H1 (cell line): Measurements from ENCODE around the gene BCAR3. TPM values are rescaled to one million over a fixed set of nuclear protein-coding genes. Genes with fewer than 3 reads are reported as not detected.

Experiments used
- CHD2 ChIP-seq: IDR thresholded peaks from 2 replicates; pipeline ENCODE4 v1.6.1; 2012; ENCODE audit warnings: low read length, improper control_type of control experiment
- E2F6 ChIP-seq: IDR thresholded peaks from 2 replicates; pipeline ENCODE4 v1.6.1; 2012; ENCODE audit warnings: inconsistent platforms
- KDM4A ChIP-seq: IDR thresholded peaks from one replicate; pipeline ENCODE4 v1.7.1; 2012; ENCODE audit warnings: low read depth, mild to moderate bottlenecking, moderate library complexity, low read length, inconsistent platforms; ENCODE audit not compliant: severe bottlenecking
- SAP30 ChIP-seq: fragments of 300-600 bp; sonication (generic); IDR thresholded peaks from 2 replicates; pipeline ENCODE4 v1.7.1; 2012; ENCODE audit warnings: low read length, moderate library complexity, mild to moderate bottlenecking, inconsistent platforms; ENCODE audit not compliant: insufficient read depth, insufficient replicate concordance
- SIX5 ChIP-seq: IDR thresholded peaks from 2 replicates; pipeline ENCODE4 v1.6.1; 2011; ENCODE audit warnings: mild to moderate bottlenecking, low read depth, low read length
- polyA plus RNA-seq, 7 experiments: library from polyadenylated mRNA; depleted of rRNA in 3 of 7; stranded (reverse) in 5 of 7; unstranded in 2 of 7; fragments of >200 nt in 5 of 7; fragments of 200-250 nt in 2 of 7; gene quantifications; 1 replicate in 5 of 7; 2 replicates in 1 of 7; 4 replicates in 1 of 7; pipeline versions ENCODE4 v1.2.1 to v1.2.3, GENCODE V29; 2011 to 2013; ENCODE audit warnings: missing spikeins in 2 of 7, mixed read lengths in 2 of 7
- total RNA-seq: library from RNA; stranded (reverse); fragmentation: NEBNext Ultra II Directional; extraction: Animal tissue kit (Norgen Biotek cat#: 25700); gene quantifications from 2 replicates; pipeline ENCODE4 v1.2.1, GENCODE V29; 2021
- TF ChIP-seq, protein P1 (sequence below): fragments of 300-600 bp; sonication (generic); IDR thresholded peaks from 2 replicates; pipeline ENCODE4 v1.7.1; 2012; ENCODE audit warnings: low read length, moderate library complexity, mild to moderate bottlenecking, inconsistent platforms; ENCODE audit not compliant: insufficient replicate concordance

BCAR3 gene
- total and polyA plus RNA-seq, 2 of the 8 experiments (the other 6 are each of a cell fraction or from before 2014, with no cell fraction given): 5.6 to 9.2 TPM

DNA sequence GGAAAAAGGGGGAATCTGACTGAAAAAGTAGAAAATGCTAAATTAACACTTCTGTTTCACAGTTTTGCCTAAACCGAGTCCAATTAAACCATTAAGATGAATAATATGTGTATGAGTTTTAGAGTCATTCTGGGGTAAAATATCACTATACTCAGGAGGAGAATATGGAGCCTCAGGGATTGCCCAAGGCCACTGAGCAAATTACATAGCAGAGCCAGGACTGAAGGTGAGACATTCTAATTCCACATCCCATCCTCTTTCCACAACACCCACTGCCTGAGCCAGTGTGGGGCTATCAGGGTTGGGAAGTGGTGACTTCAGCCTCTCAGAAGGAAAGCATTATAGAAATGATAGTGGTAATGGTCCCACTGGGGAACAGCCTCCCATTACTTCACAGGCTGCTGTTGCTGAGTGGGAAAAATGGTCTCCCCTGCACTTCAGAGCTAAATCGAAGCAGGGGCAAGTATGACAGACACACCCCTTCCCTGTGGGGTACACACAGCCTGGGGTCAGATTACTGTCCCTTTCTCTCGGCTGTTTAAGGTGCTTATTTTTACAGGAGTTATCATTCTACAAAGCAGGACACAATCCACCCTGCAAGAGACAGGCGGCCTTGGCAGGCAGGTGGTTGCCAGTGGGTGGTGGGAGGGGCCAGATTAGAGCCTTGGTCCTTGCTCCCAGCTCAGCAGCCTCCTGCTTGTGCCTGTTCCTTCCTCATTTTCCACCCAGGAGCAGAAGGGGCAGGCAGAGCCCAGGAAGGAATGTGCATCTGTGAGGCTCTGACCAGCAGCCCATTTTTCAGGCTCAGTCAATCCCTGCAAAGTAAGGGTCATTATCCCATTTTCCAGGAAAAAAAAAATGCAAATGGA, 9.5 kb upstream of the BCAR3 start (continued):
- TF ChIP-seq, protein P1, sequence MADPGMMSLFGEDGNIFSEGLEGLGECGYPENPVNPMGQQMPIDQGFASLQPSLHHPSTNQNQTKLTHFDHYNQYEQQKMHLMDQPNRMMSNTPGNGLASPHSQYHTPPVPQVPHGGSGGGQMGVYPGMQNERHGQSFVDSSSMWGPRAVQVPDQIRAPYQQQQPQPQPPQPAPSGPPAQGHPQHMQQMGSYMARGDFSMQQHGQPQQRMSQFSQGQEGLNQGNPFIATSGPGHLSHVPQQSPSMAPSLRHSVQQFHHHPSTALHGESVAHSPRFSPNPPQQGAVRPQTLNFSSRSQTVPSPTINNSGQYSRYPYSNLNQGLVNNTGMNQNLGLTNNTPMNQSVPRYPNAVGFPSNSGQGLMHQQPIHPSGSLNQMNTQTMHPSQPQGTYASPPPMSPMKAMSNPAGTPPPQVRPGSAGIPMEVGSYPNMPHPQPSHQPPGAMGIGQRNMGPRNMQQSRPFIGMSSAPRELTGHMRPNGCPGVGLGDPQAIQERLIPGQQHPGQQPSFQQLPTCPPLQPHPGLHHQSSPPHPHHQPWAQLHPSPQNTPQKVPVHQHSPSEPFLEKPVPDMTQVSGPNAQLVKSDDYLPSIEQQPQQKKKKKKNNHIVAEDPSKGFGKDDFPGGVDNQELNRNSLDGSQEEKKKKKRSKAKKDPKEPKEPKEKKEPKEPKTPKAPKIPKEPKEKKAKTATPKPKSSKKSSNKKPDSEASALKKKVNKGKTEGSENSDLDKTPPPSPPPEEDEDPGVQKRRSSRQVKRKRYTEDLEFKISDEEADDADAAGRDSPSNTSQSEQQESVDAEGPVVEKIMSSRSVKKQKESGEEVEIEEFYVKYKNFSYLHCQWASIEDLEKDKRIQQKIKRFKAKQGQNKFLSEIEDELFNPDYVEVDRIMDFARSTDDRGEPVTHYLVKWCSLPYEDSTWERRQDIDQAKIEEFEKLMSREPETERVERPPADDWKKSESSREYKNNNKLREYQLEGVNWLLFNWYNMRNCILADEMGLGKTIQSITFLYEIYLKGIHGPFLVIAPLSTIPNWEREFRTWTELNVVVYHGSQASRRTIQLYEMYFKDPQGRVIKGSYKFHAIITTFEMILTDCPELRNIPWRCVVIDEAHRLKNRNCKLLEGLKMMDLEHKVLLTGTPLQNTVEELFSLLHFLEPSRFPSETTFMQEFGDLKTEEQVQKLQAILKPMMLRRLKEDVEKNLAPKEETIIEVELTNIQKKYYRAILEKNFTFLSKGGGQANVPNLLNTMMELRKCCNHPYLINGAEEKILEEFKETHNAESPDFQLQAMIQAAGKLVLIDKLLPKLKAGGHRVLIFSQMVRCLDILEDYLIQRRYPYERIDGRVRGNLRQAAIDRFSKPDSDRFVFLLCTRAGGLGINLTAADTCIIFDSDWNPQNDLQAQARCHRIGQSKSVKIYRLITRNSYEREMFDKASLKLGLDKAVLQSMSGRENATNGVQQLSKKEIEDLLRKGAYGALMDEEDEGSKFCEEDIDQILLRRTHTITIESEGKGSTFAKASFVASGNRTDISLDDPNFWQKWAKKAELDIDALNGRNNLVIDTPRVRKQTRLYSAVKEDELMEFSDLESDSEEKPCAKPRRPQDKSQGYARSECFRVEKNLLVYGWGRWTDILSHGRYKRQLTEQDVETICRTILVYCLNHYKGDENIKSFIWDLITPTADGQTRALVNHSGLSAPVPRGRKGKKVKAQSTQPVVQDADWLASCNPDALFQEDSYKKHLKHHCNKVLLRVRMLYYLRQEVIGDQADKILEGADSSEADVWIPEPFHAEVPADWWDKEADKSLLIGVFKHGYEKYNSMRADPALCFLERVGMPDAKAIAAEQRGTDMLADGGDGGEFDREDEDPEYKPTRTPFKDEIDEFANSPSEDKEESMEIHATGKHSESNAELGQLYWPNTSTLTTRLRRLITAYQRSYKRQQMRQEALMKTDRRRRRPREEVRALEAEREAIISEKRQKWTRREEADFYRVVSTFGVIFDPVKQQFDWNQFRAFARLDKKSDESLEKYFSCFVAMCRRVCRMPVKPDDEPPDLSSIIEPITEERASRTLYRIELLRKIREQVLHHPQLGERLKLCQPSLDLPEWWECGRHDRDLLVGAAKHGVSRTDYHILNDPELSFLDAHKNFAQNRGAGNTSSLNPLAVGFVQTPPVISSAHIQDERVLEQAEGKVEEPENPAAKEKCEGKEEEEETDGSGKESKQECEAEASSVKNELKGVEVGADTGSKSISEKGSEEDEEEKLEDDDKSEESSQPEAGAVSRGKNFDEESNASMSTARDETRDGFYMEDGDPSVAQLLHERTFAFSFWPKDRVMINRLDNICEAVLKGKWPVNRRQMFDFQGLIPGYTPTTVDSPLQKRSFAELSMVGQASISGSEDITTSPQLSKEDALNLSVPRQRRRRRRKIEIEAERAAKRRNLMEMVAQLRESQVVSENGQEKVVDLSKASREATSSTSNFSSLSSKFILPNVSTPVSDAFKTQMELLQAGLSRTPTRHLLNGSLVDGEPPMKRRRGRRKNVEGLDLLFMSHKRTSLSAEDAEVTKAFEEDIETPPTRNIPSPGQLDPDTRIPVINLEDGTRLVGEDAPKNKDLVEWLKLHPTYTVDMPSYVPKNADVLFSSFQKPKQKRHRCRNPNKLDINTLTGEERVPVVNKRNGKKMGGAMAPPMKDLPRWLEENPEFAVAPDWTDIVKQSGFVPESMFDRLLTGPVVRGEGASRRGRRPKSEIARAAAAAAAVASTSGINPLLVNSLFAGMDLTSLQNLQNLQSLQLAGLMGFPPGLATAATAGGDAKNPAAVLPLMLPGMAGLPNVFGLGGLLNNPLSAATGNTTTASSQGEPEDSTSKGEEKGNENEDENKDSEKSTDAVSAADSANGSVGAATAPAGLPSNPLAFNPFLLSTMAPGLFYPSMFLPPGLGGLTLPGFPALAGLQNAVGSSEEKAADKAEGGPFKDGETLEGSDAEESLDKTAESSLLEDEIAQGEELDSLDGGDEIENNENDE: no peak
- no peak for TF ChIP-seq SIX5
- no peak for TF ChIP-seq E2F6
- TF ChIP-seq SAP30: no peak
- no peak for TF ChIP-seq CHD2
- no peak for TF ChIP-seq KDM4A
